Transverse colon (tissue), 4 donors: ENCODE measurements around the gene FLNA. TPM values are rescaled to one million over a fixed set of nuclear protein-coding genes. Genes with fewer than 3 reads are reported as not detected.
A peak's percentile ranks its signal among the peaks of the same experiment; 100 is the strongest.
"Not testable (repeated sequence)": the region's sequence is repeated elsewhere in the genome, so short reads cannot be mapped to it uniquely, and the experiment has no call there.

Experiments
- DNase-seq: peaks from one replicate; pipeline ENCODE4 v3.0.0-alpha.2; 2019
- H3K27ac ChIP-seq, 4 donors: fragments of 200-600 bp; sonication (generic); 2 replicates each; pipeline ENCODE4 v1.5.1; 2016 to 2018; ENCODE audit warnings: inconsistent platforms in 4 of 4
- H3K27me3 ChIP-seq: fragments of 200-600 bp; sonication (generic); 2 replicates; pipeline ENCODE4 v1.5.1; 2017; ENCODE audit warnings: inconsistent platforms
- H3K36me3 ChIP-seq, 4 donors: fragments of 200-600 bp; sonication (generic); 2 replicates each; pipeline ENCODE4 v1.5.1; 2017 to 2019; ENCODE audit warnings: inconsistent platforms in 4 of 4
- H3K4me1 ChIP-seq, 4 donors: fragments of 200-600 bp; sonication (generic); 2 replicates each; pipeline ENCODE4 v1.5.1; 2017 to 2020; ENCODE audit warnings: inconsistent platforms in 4 of 4
- H3K4me3 ChIP-seq, 4 donors: fragments of 200-600 bp; sonication (generic); 1 replicate in 1 of 4; 2 replicates in 3 of 4; pipeline versions ENCODE4 v1.5.1 to v1.6.1; 2017 to 2019; ENCODE audit warnings: inconsistent platforms in 4 of 4
- H3K9me3 ChIP-seq, 2 donors: fragments of 200-600 bp; sonication (generic); 2 replicates each; pipeline ENCODE4 v1.5.1; 2017 to 2019; ENCODE audit warnings: inconsistent platforms in 2 of 2
- CTCF ChIP-seq, 5 experiments: fragments of 200-600 bp in 3 of 5; fragments of 450-650 bp in 2 of 5; sonication (generic) in 3 of 5; IDR thresholded peaks; 1 replicate in 2 of 5; 2 replicates in 3 of 5; pipeline ENCODE4 v1.5.1; 2016 to 2017; ENCODE audit warnings: antibody characterized with exemption in 5 of 5, inconsistent platforms in 3 of 5, mild to moderate bottlenecking in 2 of 5, moderate library complexity in 1 of 5
- EP300 ChIP-seq: sonication (generic); formaldehyde crosslinking; IDR thresholded peaks from one replicate; pipeline ENCODE4 v1.6.1; 2017; ENCODE audit warnings: antibody characterized with exemption, low read depth
- POLR2A ChIP-seq: fragments of 450-650 bp; IDR thresholded peaks from one replicate; pipeline ENCODE4 v1.6.1; 2016; ENCODE audit warnings: antibody characterized with exemption, mild to moderate bottlenecking, moderate library complexity
- POLR2AphosphoS5 ChIP-seq, 3 donors: sonication (generic); formaldehyde crosslinking; IDR thresholded peaks; one replicate each; pipeline ENCODE4 v1.6.1; 2016; ENCODE audit warnings: antibody characterized with exemption in 3 of 3
- WGBS, 2 donors: methylation state at CpG; one replicate each; pipeline ENCODE4 v1.1.5; 2018; ENCODE audit warnings: low coverage in 1 of 2; 5-methylcytosine and 5-hydroxymethylcytosine counted together
- in situ Hi-C, 4 donors: fragments of 200-750 bp; cut with MboI; loops; one replicate each; pipeline versions ENCODE4 v1.15.0 to v1.15.1; 2017; ENCODE audit warnings: low sequenced_read_pairs in 3 of 4, low pct_ligation_motif_present in 1 of 4, low pct_unique_long_range_greater_than_20kb in 1 of 4
- intact Hi-C: fragments of 100-400 bp; cut with DNase I; formaldehyde crosslinking; loops from one replicate; pipeline ENCODE4 v1.15.1; 2023; ENCODE audit warnings: low total_unique reads
- total RNA-seq, 4 donors: library from RNA; depleted of rRNA; stranded (reverse); fragments of >200 nt; gene quantifications; one replicate each; pipeline ENCODE4 v1.1.0, GENCODE V29; 2016

FLNA gene
- total RNA-seq, 4 donors from 2014 or later = 632 to 3,163 (median 1,262) TPM

DNA sequence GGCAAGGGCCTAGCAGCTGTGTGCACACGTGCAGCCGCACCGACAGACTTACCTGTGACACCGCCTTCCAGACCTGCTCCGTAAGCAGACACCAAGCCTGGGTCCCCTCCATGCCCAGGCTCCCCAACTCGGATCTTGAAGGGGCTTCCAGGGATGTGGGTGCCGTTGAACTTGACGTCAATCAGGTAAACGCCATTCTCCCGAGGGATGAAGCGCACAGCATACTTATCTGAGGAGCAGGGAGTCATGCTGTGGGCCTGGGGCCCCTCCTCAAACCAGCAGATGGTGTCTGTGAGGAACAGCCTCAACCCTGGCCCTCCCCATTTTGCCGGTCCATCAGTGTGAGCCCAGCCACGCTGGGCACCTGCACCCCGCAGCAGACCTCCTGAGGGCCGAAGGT, 24.5 kb downstream of the FLNA start:
- intact Hi-C loops = loop anchor here (5.0 kb wide), 1 partner anchor 47 kb away; the partner anchor contains the start of gene RPL10
- H3K9me3 ChIP-seq = no peaks in the 10 kb centered on the region
- peak overlapping the region in 3 of 4 donors; percentile 29 to 99 (median 70) for H3K27ac ChIP-seq
- no peaks in the 10 kb centered on the region for H3K27me3 ChIP-seq
- no peak overlapping the region for H3K4me3 ChIP-seq
- H3K36me3 ChIP-seq = peaks cover 0 to 5% (median 0%) of the 10 kb centered on the region in 4 donors
- peaks cover 0 to 11% (median 5%) of the 10 kb centered on the region in 4 donors for H3K4me1 ChIP-seq
- in situ Hi-C loops = no loop called here
- no peak for TF ChIP-seq EP300
- TF ChIP-seq POLR2A = no peak
- no peak for TF ChIP-seq POLR2AphosphoS5 (IDR thresholded peaks at IDR 0.05)
- DNase-seq = no peak
- 86% methylated on average over 15 of the region's 15 CpGs; no CpG with 5 or more reads in 1 of the 2 donors for WGBS, 2 donors

GRCh38 chrX:154349359-154349935, 25.0 kb downstream of the FLNA start:
- Histone ChIP-seq H3K9me3 (no peaks in the 10 kb centered on the region), H3K36me3 (peaks cover 0 to 5% (median 0%) of the 10 kb centered on the region in 4 donors), H3K4me1 (peaks cover 0 to 11% (median 5%) of the 10 kb centered on the region in 4 donors), H3K27me3 (no peaks in the 10 kb centered on the region), H3K4me3 (no peak overlapping the region), H3K27ac (peak overlapping the region in 3 of 4 donors; percentile 29 to 99 (median 70))
- peak; percentile 11 for DNase-seq
- intact Hi-C loops (no loop called here), in situ Hi-C loops (no loop called here)
- 77% methylated on average over 17 of the region's 19 CpGs; no CpG with 5 or more reads in 1 of the 2 donors for WGBS, 2 donors
- TF ChIP-seq POLR2AphosphoS5 (IDR thresholded peaks at IDR 0.05) (no peak), CTCF (IDR thresholded peaks at IDR 0.05) (no peak), EP300 (no peak)

GRCh38 chrX:154348646-154349358, 25.6 kb downstream of the FLNA start:
- H3K27ac ChIP-seq = peak overlapping the region in 3 of 4 donors; percentile 29 to 70 (median 42)
- WGBS, 2 donors = 90% methylated on average over 18 of the region's 24 CpGs; no CpG with 5 or more reads in 1 of the 2 donors
- no peaks in the 10 kb centered on the region for H3K27me3 ChIP-seq
- H3K4me1 ChIP-seq = peaks cover 0 to 11% (median 5%) of the 10 kb centered on the region in 4 donors
- no peaks in the 10 kb centered on the region for H3K9me3 ChIP-seq
- in situ Hi-C loops = no loop called here
- H3K4me3 ChIP-seq = no peak overlapping the region
- DNase-seq = no peak
- intact Hi-C loops = no loop called here
- peaks cover 0 to 5% (median 0%) of the 10 kb centered on the region in 4 donors for H3K36me3 ChIP-seq
- TF ChIP-seq POLR2A = no peak
- peak in 1 of 3 donors; percentile 4 for TF ChIP-seq POLR2AphosphoS5 (IDR thresholded peaks at IDR 0.05)
- no peak for TF ChIP-seq CTCF (IDR thresholded peaks at IDR 0.05)
- TF ChIP-seq EP300 = no peak

- no peaks in the 10 kb centered on the region for H3K27me3 ChIP-seq
- intact Hi-C loops = no loop called here
- H3K9me3 ChIP-seq = no peaks in the 10 kb centered on the region
- H3K36me3 ChIP-seq = peaks cover 0 to under 1% (median 0%) of the 10 kb centered on the region in 4 donors
- no peak overlapping the region for H3K4me3 ChIP-seq
- no peak for DNase-seq
- in situ Hi-C loops = no loop called here
- H3K27ac ChIP-seq = peak overlapping the region in 2 of 4 donors; percentile 42 to 70
- TF ChIP-seq POLR2AphosphoS5 (IDR thresholded peaks at IDR 0.05) (peak in 1 of 3 donors; percentile 43), POLR2A (no peak), CTCF (IDR thresholded peaks at IDR 0.05) (no peak)
- 84% methylated on average over 7 of the region's 7 CpGs; no CpG with 5 or more reads in 1 of the 2 donors for WGBS, 2 donors
- peaks cover 0 to 11% (median 5%) of the 10 kb centered on the region in 4 donors for H3K4me1 ChIP-seq
These were observed 26.3 kb downstream of the FLNA start for GRCh38 chrX:154348114-154348531.

DNA sequence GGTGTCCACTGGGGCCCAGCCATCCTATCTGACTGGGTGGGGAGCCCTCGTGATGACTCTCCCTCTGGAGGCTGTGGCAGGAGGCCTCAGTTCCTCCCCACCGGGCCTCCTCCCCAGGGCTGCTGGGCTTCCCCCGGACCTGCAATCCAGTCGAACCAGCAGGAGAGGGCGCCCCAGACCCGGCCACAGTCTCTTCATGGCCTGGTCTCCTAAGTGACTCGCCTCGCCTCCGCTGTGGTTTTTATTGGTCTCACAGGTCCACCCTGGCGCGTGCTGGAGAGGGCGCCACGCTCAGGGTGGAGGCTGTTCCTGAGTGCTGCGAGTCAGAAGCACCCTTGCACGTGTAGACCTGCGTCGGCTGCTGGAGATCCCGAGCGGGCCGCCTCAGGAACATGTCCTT, 30.8 kb downstream of the FLNA start:
- H3K4me3 ChIP-seq, H3K36me3 ChIP-seq, H3K4me1 ChIP-seq, DNase-seq, H3K9me3 ChIP-seq, intact Hi-C loops, H3K27ac ChIP-seq, in situ Hi-C loops, H3K27me3 ChIP-seq: not testable (repeated sequence)
- no CpG with 5 or more reads among the region's 20 CpGs for WGBS, 2 donors

DNA sequence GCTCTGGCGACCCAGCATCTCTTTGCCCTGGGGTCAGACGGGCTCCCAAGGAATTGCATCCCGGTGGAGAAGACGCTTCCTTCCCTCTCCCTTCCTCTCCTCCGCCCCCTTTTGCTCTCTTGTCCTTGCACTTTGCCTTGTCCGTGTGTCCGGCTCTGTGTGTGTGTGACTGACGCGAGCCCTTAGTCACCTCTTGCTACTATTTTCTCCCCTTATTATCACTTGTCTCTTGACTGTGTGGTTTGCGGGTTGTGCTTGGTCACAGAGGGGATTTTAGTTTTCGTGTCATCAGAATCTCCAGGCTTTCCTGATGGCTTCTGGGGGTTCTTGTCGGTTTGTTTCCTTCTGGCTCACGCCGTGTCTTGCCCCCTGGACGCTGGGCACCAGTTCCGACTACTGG, 31.4 kb downstream of the FLNA start:
- H3K27ac ChIP-seq, H3K27me3 ChIP-seq, intact Hi-C loops, H3K4me3 ChIP-seq, in situ Hi-C loops, H3K36me3 ChIP-seq, H3K9me3 ChIP-seq, H3K4me1 ChIP-seq, DNase-seq: not testable (repeated sequence)
- no CpG with 5 or more reads among the region's 16 CpGs for WGBS, 2 donors
